ENCODE measurements around the gene PCDH12. TPM values are rescaled to one million over a fixed set of nuclear protein-coding genes. Genes with fewer than 3 reads are reported as not detected.

The PCDH12 gene
- total RNA-seq (ENCODE audit: low replicate concordance), result under 0.01 and 0.16 TPM in 2 replicates

DNA sequence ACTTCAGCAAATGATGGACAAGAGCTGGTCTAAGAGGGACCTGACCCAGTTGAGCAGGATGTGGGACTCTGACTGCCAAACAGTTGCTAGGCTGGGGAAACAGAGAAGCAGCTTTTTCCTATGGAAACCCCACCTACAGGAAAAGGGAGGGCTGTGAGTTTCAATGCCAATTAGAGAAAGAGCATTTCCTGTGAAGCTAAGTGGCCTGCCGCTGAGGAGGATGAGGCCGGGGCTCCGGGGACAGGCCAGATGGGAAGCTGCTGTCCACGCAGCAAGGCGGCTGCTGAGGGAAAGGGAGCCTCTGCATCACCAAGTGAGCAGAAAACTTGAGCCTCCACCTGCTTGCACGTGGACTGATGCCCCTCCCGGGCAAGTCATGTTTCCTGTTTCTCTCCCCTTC lies at the start of gene PCDH12:
Gene PCDH12 (minus strand): TSS at position 90 of the 400 bp plus-strand sequence. CDS start 351 bp downstream, outside the sequence.
- H3K4me3 ChIP-seq (ENCODE audit: low read depth, low read length), result no peak within 1 kb of the TSS
- DNase-seq (ENCODE audit: low read depth), result peak; percentile 22
- TF ChIP-seq, protein P1, sequence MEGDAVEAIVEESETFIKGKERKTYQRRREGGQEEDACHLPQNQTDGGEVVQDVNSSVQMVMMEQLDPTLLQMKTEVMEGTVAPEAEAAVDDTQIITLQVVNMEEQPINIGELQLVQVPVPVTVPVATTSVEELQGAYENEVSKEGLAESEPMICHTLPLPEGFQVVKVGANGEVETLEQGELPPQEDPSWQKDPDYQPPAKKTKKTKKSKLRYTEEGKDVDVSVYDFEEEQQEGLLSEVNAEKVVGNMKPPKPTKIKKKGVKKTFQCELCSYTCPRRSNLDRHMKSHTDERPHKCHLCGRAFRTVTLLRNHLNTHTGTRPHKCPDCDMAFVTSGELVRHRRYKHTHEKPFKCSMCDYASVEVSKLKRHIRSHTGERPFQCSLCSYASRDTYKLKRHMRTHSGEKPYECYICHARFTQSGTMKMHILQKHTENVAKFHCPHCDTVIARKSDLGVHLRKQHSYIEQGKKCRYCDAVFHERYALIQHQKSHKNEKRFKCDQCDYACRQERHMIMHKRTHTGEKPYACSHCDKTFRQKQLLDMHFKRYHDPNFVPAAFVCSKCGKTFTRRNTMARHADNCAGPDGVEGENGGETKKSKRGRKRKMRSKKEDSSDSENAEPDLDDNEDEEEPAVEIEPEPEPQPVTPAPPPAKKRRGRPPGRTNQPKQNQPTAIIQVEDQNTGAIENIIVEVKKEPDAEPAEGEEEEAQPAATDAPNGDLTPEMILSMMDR (IDR thresholded peaks at IDR 0.05; ENCODE audit: insufficient read depth, low read length), result no peak

DNA sequence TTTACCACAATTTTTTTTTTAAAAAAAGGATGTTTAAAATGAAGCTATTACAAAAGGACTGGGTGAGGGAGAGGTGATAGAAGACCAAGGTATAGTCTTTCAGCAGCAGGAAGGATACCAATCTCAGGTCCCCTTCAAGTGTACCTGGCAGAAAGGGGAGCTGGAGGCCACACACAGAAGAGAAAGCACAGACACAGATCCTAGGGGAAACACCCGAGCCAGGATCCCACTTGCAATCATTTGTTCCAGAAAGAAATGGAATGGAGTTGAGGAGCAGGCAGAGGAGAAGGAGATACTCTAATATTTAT lies 49.2 kb upstream of the PCDH12 start:
- TF ChIP-seq, protein P1 (IDR thresholded peaks at IDR 0.05; ENCODE audit: insufficient read depth, low read length), result no peak
- H3K4me3 ChIP-seq (ENCODE audit: low read depth, low read length), result no peak overlapping the region
- no peak for DNase-seq (ENCODE audit: low read depth)

DNA sequence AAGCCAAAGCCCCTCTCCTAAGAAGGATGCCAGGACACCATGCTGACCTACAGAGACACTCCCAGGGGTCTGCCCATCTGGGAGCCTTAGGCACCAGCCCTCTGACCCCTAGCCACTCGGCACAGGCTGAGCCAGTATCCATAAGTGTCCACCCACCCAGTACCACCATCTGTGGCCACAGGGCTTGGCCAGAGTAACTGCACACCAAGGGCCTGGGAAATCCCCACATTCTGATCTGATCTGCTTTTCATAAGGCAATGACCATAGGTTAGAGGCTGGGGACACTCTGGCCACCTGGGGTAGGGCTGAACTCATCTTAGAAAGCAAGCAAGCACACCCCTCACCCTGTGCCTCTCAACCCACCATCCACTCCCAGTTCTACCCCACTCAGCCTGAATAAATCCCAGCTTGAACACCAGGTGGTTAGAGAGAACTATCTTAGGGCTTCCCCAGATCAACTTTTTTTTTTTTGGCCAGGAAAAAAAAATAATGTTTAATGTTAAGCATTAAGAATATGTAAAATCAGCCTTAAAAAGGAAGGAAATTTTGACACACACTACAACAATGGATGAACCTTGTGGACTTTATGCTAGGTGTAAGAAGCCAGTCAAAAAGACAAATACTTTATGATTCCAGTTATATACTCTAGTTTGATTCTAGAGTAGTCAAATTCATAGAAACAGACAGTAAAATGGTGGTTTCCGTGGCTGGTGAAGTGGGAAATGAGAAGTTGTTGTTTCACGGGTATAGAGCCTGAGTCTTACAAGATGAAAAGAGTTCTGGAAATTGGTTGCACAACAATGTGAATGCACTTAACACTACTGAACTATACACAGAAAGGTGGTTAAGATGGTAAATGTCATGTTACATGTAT lies 48.6 kb upstream of the PCDH12 start:
- no peak overlapping the region for H3K4me3 ChIP-seq (ENCODE audit: low read depth, low read length)
- TF ChIP-seq, protein P1 (IDR thresholded peaks at IDR 0.05; ENCODE audit: insufficient read depth, low read length), result no peak
- DNase-seq (ENCODE audit: low read depth), result no peak

DNA sequence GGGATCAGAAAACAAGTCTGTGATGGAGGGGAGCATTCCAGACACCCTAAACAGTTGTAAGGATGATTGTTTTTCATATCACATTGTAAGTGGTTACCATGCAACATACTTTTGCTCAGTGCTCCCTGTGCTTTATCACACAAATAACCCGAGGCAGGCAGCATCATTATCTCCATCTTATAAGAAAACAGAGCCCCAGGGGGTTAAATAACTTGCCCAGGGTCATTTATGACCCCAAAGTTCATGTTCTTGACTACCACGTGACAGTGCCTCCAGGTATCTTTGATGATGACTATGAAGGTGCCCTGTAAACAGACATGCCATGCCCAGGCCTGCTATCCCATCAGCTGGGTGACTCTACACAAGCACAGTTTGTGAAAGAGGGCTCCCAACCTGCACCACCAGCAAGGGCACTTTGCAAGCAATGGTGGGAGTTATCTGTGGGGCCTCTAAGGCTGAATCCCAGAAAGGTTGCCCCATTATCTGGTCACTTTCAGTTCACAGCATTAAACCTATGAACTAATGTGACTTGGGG lies 45.3 kb upstream of the PCDH12 start:
- no peak overlapping the region for H3K4me3 ChIP-seq (ENCODE audit: low read depth, low read length)
- TF ChIP-seq, protein P1 (IDR thresholded peaks at IDR 0.05; ENCODE audit: insufficient read depth, low read length), result no peak
- no peak for DNase-seq (ENCODE audit: low read depth)

GRCh38 chr5:142000704-142001484 lies 42.9 kb upstream of the PCDH12 start:
- peak; percentile 18 for DNase-seq (ENCODE audit: low read depth)
- TF ChIP-seq, protein P1 (IDR thresholded peaks at IDR 0.05; ENCODE audit: insufficient read depth, low read length), result peak; percentile 35

DNA sequence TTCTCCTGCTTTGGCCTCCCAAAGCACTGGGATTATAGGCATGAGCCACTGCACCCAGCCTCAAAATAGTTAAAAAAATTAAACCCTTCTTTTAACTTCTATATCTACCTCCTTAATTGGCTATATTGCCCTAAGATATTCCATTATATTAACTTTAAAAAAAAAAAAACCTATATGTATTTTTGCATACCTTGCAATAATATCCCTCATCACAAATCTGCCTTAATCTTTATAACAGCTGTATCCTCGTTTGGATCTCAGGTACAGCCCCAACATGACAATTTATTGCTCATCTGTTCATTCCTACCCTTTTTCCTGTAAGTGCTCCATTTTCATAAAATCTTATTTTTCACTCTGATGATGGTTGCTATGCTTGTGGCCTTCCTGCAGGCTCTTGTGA lies 42.2 kb upstream of the PCDH12 start:
- TF ChIP-seq, protein P1 (IDR thresholded peaks at IDR 0.05; ENCODE audit: insufficient read depth, low read length), result no peak
- no peak overlapping the region for H3K4me3 ChIP-seq (ENCODE audit: low read depth, low read length)
- no peak for DNase-seq (ENCODE audit: low read depth)

More at GRCh38 chr5:142000704-142001484, 42.9 kb upstream of the PCDH12 start:
- H3K4me3 ChIP-seq (ENCODE audit: low read depth, low read length), result no peak overlapping the region
